Kidney (tissue), 14 donors: ENCODE data around the gene TEX54. TPM values are rescaled to one million over a fixed set of nuclear protein-coding genes. Genes with fewer than 3 reads are reported as not detected.
A peak's percentile ranks its signal among the peaks of the same experiment; 100 is the strongest.

Experiments
- DNase-seq, 5 donors: peaks; one replicate each; pipeline ENCODE4 v3.0.0-alpha.2; 2013 to 2020
- FAIRE-seq: peaks from 2 replicates; lab custom pipeline; 2012; peaks lifted over from hg19 to GRCh38; lab: Jason Lieb, UNC
- H3K27ac ChIP-seq, 2 donors: one replicate each; pipeline ENCODE4 v1.7.0; 2013; ENCODE audit warnings: low read depth in 2 of 2, low read length in 2 of 2, inconsistent platforms in 1 of 2
- H3K27me3 ChIP-seq: one replicate; pipeline ENCODE4 v1.7.1; 2013; ENCODE audit warnings: low read length, inconsistent platforms; ENCODE audit not compliant: control insufficient read depth, insufficient read depth
- H3K36me3 ChIP-seq, 3 donors: one replicate each; pipeline versions ENCODE4 v1.7.0 to v1.7.1; 2013; ENCODE audit warnings: low read length in 3 of 3, control low read depth in 1 of 3, inconsistent platforms in 1 of 3; ENCODE audit not compliant: insufficient read depth in 3 of 3, control insufficient read depth in 2 of 3
- H3K4me1 ChIP-seq, 3 donors: one replicate each; pipeline versions ENCODE4 v1.7.0 to v1.7.1; 2013; ENCODE audit warnings: low read length in 3 of 3, inconsistent platforms in 1 of 3, low read depth in 1 of 3; ENCODE audit not compliant: control insufficient read depth in 2 of 3, insufficient read depth in 2 of 3
- H3K4me3 ChIP-seq, 3 donors: one replicate each; pipeline versions ENCODE4 v1.7.0 to v1.8.1; 2013; ENCODE audit warnings: low read length in 3 of 3, control low read depth in 1 of 3, inconsistent platforms in 1 of 3
- H3K9ac ChIP-seq, 3 donors: one replicate each; pipeline versions ENCODE4 v1.7.0 to v1.7.1; 2013; ENCODE audit warnings: low read length in 3 of 3, control low read depth in 1 of 3, inconsistent platforms in 1 of 3
- H3K9me3 ChIP-seq, 3 donors: one replicate each; pipeline versions ENCODE4 v1.7.0 to v1.7.1; 2013; ENCODE audit warnings: low read length in 3 of 3, control low read depth in 1 of 3, inconsistent platforms in 1 of 3; ENCODE audit not compliant: control insufficient read depth in 2 of 3, insufficient read depth in 1 of 3
- CTCF ChIP-seq: IDR thresholded peaks from 3 replicates; pipeline ENCODE4 v1.5.1; 2012; ENCODE audit warnings: mild to moderate bottlenecking, moderate library complexity, borderline replicate concordance; ENCODE audit not compliant: insufficient read depth; ENCODE audit errors: extremely low read depth
- intact Hi-C: fragments of 100-400 bp; cut with DNase I; formaldehyde crosslinking; loops from one replicate; pipeline ENCODE4 v1.11.1; 2022
- polyA plus RNA-seq: library from polyadenylated mRNA; stranded (reverse); fragments of 350-450 nt; fragmentation: Illumina TruSeq; extraction: RNeasy Lipid Tissue Mini Kit (QIAGEN cat#74804); gene quantifications from one replicate; pipeline ENCODE4 v1.2.3, GENCODE V29; 2014; ENCODE audit warnings: low read depth, low replicate concordance; ENCODE audit not compliant: insufficient read depth
- total RNA-seq: library from RNA; stranded (reverse); fragmentation: NEBNext Ultra II Directional; extraction: Animal tissue kit (Norgen Biotek cat#: 25700); gene quantifications from one replicate; pipeline ENCODE4 v1.2.1, GENCODE V29; 2021
- donor health status: control.
- donor health status: control.
- donor health status: control.
- donor health status: control.
- donor health status: control.
- donor health status: DM: yes; HTN: yes; CAD: no.
- donor health status: Normal renal cell carcinoma (clear cell type).

TEX54 gene
- total and polyA plus RNA-seq, 2 donors from 2014 or later, result not detected

DNA sequence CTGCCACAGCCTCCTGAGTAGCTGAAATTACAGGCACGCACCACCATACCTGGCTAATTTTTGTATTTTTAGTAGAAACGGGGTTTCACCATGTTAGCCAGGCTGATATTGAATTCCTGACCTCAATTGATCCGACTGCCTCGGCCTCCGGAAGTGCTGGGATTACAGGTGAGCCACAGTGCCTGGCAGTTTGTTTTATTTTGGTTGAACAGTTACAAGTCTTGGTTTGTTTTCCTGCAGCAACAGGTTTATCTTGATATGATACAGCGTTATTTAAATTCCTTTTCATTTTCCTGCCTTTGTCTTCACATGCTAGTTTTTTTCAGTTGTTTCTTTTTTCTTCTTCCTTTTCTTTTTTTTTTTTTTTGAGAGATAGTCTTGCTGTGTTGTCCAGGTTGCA lies 44.1 kb upstream of the TEX54 start:
- FAIRE-seq (no peak), DNase-seq (no peak)
- H3K27ac ChIP-seq, result no peak overlapping the region
- intact Hi-C loops, result no loop called here
- H3K9ac ChIP-seq, result no peak overlapping the region
- no peak for TF ChIP-seq CTCF
- H3K4me1 ChIP-seq, result peaks cover 3 to 11% (median 10%) of the 10 kb centered on the region in 3 donors
- no peaks in the 10 kb centered on the region for H3K9me3 ChIP-seq
- no peaks in the 10 kb centered on the region for H3K27me3 ChIP-seq
- no peak overlapping the region for H3K4me3 ChIP-seq
- no peaks in the 10 kb centered on the region for H3K36me3 ChIP-seq

- H3K27me3 ChIP-seq, result no peaks in the 10 kb centered on the region
- no peak overlapping the region for H3K9ac ChIP-seq
- TF ChIP-seq CTCF, result no peak
- DNase-seq (peak in 1 of 5 donors; percentile 37), FAIRE-seq (no peak)
- H3K4me1 ChIP-seq, result peaks cover 3 to 11% (median 10%) of the 10 kb centered on the region in 3 donors
- H3K27ac ChIP-seq, result no peak overlapping the region
- H3K4me3 ChIP-seq, result no peak overlapping the region
- H3K36me3 ChIP-seq, result no peaks in the 10 kb centered on the region
- no peaks in the 10 kb centered on the region for H3K9me3 ChIP-seq
- intact Hi-C loops, result no loop called here
Measured at GRCh38 chr11:62875698-62876478, 43.2 kb upstream of the TEX54 start.

GRCh38 chr11:62874851-62875250 lies 42.2 kb upstream of the TEX54 start:
- FAIRE-seq (no peak), DNase-seq (peak in 1 of 5 donors; percentile 25)
- TF ChIP-seq CTCF, result no peak
- no peaks in the 10 kb centered on the region for H3K36me3 ChIP-seq
- no peaks in the 10 kb centered on the region for H3K9me3 ChIP-seq
- peaks cover 2 to 7% (median 6%) of the 10 kb centered on the region in 3 donors for H3K4me1 ChIP-seq
- no peak overlapping the region for H3K4me3 ChIP-seq
- intact Hi-C loops, result no loop called here
- no peaks in the 10 kb centered on the region for H3K27me3 ChIP-seq
- no peak overlapping the region for H3K9ac ChIP-seq
- no peak overlapping the region for H3K27ac ChIP-seq
